Mammary epithelial cell (primary cell): ENCODE results near the gene RAI1.

Source experiments
- EZH2 ChIP-seq: IDR thresholded peaks from 2 replicates; pipeline ENCODE4 v1.6.1; 2012; ENCODE audit warnings: low read length, inconsistent platforms, borderline replicate concordance
- TF ChIP-seq, protein P1 (sequence below), 2 donors: IDR thresholded peaks in 1 of 2; conservative IDR thresholded peaks in 1 of 2; 2 replicates each; pipeline ENCODE4 v1.5.1; 2011 to 2012; ENCODE audit warnings: inconsistent platforms in 2 of 2, low read length in 2 of 2, mild to moderate bottlenecking in 2 of 2, control low read depth in 1 of 2, low read depth in 1 of 2; ENCODE audit not compliant: insufficient read depth in 1 of 2; ENCODE audit errors: extremely low read depth in 1 of 2

DNA sequence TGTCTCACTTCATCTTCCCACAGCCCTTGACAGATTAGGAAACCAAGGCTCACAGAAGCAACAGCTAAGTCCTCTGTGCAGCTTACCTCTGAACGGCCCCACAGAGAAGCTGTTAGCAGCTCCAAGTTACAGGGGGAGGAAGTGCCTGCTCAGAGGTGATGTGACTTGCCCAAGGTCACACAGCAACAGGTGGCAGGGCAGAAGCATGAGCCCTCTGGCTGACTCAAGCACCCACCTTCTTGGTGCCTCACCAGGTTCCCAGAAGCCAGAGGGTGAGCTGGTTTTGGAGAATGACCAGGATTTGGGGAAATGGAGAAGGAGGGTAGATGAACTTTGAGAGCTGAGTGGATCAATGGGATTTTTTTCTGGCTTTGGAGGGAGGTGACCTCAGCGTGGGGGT is 14.0 kb upstream of the RAI1 start:
- TF ChIP-seq, protein P1, sequence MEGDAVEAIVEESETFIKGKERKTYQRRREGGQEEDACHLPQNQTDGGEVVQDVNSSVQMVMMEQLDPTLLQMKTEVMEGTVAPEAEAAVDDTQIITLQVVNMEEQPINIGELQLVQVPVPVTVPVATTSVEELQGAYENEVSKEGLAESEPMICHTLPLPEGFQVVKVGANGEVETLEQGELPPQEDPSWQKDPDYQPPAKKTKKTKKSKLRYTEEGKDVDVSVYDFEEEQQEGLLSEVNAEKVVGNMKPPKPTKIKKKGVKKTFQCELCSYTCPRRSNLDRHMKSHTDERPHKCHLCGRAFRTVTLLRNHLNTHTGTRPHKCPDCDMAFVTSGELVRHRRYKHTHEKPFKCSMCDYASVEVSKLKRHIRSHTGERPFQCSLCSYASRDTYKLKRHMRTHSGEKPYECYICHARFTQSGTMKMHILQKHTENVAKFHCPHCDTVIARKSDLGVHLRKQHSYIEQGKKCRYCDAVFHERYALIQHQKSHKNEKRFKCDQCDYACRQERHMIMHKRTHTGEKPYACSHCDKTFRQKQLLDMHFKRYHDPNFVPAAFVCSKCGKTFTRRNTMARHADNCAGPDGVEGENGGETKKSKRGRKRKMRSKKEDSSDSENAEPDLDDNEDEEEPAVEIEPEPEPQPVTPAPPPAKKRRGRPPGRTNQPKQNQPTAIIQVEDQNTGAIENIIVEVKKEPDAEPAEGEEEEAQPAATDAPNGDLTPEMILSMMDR (conservative IDR thresholded peaks at IDR 0.05 in 1 of 2, IDR thresholded peaks at IDR 0.05 in 1 of 2; ENCODE audit: extremely low read depth in 1 of 2, insufficient read depth in 1 of 2, low read depth in 1 of 2, low read length in 2 of 2), result no peak
- no peak for TF ChIP-seq EZH2
